Right forelimb (tissue), 1 donor: Measurements from ENCODE around the gene ALB.

Source experiments
- DNase-seq: peaks from one replicate; pipeline ENCODE4 v3.0.0-alpha.2; 2018

The ALB gene

DNA sequence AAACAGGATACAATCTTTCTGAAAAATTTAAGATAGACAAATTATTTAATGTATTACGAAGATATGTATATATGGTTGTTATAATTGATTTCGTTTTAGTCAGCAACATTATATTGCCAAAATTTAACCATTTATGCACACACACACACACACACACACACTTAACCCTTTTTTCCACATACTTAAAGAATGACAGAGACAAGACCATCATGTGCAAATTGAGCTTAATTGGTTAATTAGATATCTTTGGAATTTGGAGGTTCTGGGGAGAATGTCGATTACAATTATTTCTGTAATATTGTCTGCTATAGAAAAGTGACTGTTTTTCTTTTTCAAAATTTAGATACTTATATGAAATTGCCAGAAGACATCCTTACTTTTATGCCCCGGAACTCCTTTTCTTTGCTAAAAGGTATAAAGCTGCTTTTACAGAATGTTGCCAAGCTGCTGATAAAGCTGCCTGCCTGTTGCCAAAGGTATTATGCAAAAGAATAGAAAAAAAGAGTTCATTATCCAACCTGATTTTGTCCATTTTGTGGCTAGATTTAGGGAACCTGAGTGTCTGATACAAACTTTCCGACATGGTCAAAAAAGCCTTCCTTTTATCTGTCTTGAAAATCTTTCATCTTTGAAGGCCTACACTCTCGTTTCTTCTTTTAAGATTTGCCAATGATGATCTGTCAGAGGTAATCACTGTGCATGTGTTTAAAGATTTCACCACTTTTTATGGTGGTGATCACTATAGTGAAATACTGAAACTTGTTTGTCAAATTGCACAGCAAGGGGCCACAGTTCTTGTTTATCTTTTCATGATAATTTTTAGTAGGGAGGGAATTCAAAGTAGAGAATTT, 5.2 kb downstream of the ALB start:
- DNase-seq, result no peak

DNA sequence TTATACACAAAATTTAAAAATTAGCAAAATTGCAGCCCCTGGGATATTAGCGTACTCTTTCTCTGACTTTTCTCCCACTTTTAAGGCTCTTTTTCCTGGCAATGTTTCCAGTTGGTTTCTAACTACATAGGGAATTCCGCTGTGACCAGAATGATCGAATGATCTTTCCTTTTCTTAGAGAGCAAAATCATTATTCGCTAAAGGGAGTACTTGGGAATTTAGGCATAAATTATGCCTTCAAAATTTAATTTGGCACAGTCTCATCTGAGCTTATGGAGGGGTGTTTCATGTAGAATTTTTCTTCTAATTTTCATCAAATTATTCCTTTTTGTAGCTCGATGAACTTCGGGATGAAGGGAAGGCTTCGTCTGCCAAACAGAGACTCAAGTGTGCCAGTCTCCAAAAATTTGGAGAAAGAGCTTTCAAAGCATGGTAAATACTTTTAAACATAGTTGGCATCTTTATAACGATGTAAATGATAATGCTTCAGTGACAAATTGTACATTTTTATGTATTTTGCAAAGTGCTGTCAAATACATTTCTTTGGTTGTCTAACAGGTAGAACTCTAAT, 6.0 kb downstream of the ALB start:
- no peak for DNase-seq

DNA sequence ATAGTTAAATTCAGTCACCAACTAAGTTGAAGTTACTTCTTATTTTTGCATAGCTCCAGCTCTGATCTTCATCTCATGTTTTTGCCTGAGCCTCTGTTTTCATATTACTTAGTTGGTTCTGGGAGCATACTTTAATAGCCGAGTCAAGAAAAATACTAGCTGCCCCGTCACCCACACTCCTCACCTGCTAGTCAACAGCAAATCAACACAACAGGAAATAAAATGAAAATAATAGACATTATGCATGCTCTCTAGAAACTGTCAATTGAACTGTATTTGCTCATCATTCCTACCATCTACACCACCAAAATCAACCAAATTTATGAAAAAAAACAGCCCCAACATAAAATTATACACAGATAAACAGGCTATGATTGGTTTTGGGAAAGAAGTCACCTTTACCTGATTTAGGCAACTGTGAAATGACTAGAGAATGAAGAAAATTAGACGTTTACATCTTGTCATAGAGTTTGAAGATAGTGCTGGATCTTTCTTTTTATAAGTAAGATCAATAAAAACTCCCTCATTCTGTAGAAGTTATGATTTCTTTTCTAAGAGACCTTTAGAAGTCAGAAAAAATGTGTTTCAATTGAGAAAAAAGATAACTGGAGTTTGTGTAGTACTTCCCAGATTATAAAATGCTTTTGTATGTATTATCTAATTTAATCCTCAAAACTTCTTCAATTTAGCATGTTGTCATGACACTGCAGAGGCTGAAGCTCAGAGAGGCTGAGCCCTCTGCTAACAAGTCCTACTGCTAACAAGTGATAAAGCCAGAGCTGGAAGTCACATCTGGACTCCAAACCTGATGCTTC, 7.0 kb downstream of the ALB start:
- no peak for DNase-seq

DNA sequence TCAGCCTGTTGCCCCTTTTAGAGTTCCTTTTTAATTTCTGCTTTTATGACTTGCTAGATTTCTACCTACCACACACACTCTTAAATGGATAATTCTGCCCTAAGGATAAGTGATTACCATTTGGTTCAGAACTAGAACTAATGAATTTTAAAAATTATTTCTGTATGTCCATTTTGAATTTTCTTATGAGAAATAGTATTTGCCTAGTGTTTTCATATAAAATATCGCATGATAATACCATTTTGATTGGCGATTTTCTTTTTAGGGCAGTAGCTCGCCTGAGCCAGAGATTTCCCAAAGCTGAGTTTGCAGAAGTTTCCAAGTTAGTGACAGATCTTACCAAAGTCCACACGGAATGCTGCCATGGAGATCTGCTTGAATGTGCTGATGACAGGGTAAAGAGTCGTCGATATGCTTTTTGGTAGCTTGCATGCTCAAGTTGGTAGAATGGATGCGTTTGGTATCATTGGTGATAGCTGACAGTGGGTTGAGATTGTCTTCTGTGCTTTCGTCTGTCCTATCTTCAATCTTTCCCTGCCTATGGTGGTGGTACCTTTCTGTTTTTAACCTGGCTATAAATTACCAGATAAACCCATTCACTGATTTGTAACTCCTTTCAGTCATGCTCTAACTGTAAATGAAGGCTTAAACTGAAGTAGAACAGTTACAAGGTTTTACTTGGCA, 7.8 kb downstream of the ALB start:
- no peak for DNase-seq

DNA sequence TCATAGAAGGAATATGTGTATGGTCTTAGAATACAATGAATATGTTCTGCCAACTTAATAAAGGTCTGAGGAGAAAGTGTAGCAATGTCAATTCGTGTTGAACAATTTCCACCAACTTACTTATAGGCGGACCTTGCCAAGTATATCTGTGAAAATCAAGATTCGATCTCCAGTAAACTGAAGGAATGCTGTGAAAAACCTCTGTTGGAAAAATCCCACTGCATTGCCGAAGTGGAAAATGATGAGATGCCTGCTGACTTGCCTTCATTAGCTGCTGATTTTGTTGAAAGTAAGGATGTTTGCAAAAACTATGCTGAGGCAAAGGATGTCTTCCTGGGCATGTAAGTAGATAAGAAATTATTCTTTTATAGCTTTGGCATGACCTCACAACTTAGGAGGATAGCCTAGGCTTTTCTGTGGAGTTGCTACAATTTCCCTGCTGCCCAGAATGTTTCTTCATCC, 9.2 kb downstream of the ALB start:
- DNase-seq, result no peak

DNA sequence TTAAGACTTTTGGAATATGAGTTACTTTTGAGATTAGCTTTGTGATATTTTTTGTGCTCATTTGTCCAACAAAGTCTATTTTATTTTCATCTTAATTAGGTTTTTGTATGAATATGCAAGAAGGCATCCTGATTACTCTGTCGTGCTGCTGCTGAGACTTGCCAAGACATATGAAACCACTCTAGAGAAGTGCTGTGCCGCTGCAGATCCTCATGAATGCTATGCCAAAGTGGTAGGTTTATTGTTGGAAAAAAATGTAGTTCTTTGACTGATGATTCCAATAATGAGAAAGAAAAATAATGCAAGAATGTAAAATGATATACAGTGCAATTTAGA, 10.8 kb downstream of the ALB start:
- no peak for DNase-seq

DNA sequence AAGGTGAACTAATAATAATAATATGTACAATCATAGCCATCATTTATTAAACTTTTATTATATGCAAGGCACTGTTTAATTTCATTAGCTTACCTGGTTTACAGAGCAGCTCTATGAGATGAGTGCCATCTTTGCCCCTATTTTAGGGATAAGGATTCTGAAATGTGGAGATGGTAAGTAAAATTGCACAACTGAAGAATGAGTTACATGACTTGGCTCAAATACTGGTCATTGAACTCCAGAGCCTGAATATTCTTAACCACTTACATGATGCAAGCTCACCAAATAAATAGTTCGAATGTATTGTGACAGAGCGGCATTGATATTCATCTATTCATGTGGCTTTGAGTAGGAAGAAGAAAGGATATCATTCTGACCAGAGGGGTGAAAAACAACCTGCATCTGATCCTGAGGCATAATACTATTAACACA, 11.7 kb downstream of the ALB start:
- no peak for DNase-seq

DNA sequence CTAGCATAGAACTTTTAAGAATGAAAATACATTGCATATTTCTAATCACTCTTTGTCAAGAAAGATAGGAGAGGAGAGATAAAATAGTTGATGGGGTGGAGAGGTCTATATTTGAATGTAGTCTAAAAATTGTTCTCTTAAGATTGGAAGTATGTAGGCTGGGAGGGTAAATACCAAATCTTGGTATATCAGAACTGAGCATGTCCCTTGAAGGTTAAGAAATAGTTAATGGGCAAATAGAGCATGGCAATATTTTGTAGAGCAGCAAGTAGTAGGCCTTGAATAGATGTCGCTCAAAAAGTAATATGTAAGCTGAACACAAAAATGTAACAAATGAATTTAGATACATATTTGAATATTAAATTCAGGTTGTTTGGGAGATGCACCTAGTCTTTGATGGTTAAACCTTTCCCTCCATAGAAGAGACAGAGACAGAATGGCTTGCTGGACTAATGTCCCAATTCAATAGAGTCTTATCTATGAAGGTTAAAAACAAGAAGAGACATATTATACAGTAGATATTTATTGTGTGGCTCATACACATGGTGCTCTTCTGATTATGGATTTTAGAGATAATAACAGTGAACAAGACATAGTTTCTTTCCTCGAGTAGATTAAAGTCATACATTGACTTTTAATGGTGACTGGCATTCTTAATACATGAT, 12.5 kb downstream of the ALB start:
- no peak for DNase-seq

DNA sequence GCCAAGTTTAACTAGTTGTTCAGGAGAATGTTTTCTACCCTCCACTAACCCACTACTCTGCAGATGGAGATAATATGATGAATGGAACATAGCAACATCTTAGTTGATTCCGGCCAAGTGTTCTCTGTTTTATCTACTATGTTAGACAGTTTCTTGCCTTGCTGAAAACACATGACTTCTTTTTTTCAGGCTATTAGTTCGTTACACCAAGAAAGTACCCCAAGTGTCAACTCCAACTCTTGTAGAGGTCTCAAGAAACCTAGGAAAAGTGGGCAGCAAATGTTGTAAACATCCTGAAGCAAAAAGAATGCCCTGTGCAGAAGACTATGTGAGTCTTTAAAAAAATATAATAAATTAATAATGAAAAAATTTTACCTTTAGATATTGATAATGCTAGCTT, 13.3 kb downstream of the ALB start:
- DNase-seq, result no peak

DNA sequence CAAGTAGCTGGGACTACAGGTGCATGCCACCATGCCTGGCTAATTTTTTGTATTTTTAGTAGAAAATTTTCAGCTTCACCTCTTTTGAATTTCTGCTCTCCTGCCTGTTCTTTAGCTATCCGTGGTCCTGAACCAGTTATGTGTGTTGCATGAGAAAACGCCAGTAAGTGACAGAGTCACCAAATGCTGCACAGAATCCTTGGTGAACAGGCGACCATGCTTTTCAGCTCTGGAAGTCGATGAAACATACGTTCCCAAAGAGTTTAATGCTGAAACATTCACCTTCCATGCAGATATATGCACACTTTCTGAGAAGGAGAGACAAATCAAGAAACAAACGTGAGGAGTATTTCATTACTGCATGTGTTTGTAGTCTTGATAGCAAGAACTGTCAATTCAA, 13.9 kb downstream of the ALB start:
- DNase-seq, result no peak

DNA sequence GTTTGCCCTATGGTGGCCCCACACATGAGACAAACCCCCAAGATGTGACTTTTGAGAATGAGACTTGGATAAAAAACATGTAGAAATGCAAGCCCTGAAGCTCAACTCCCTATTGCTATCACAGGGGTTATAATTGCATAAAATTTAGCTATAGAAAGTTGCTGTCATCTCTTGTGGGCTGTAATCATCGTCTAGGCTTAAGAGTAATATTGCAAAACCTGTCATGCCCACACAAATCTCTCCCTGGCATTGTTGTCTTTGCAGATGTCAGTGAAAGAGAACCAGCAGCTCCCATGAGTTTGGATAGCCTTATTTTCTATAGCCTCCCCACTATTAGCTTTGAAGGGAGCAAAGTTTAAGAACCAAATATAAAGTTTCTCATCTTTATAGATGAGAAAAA, 14.6 kb downstream of the ALB start:
- no peak for DNase-seq

DNA sequence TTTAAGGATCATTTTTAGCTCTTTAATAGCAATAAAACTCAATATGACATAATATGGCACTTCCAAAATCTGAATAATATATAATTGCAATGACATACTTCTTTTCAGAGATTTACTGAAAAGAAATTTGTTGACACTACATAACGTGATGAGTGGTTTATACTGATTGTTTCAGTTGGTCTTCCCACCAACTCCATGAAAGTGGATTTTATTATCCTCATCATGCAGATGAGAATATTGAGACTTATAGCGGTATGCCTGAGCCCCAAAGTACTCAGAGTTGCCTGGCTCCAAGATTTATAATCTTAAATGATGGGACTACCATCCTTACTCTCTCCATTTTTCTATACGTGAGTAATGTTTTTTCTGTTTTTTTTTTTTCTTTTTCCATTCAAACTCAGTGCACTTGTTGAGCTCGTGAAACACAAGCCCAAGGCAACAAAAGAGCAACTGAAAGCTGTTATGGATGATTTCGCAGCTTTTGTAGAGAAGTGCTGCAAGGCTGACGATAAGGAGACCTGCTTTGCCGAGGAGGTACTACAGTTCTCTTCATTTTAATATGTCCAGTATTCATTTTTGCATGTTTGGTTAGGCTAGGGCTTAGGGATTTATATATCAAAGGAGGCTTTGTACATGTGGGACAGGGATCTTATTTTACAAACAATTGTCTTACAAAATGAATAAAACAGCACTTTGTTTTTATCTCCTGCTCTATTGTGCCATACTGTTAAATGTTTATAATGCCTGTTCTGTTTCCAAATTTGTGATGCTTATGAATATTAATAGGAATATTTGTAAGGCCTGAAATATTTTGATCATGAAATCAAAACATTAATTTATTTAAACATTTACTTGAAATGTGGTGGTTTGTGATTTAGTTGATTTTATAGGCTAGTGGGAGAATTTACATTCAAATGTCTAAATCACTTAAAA, 15.3 kb downstream of the ALB start:
- DNase-seq, result no peak

DNA sequence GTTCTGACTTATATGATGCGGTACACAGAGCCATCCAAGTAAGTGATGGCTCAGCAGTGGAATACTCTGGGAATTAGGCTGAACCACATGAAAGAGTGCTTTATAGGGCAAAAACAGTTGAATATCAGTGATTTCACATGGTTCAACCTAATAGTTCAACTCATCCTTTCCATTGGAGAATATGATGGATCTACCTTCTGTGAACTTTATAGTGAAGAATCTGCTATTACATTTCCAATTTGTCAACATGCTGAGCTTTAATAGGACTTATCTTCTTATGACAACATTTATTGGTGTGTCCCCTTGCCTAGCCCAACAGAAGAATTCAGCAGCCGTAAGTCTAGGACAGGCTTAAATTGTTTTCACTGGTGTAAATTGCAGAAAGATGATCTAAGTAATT, 16.5 kb downstream of the ALB start:
- DNase-seq, result no peak

DNA sequence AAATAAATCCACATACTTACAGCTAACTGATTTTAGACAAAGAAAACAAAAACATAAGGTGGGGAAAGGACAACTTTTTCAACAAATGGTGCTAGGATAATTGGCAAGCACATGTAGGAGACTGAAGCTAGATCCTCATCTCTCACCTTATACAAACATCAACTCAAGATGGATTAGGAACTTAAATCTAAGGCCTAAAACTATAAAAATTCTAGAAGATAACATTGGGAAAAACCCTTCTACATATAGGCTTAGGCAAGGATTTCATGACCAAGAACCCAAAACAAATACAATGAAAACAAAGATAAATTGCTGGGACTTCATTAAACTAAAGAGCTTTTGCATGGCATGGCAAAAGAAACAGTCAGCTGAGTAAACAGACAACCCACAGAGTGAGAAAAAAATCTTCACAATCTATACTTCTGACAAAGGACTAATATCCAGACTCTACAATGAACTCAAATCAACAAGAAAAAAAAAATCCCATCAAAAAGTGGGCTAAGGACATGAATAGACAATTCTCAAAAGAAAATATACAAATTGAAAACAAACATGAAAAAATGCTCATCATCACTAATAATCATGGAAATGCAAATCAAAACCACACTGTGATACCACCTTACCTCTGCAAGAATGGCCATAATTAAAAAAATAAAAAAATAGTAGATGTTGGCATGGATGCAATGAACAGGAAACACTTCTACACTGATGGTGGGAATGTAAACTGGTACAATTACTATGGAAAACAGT, 17.8 kb downstream of the ALB start:
- no peak for DNase-seq

DNA sequence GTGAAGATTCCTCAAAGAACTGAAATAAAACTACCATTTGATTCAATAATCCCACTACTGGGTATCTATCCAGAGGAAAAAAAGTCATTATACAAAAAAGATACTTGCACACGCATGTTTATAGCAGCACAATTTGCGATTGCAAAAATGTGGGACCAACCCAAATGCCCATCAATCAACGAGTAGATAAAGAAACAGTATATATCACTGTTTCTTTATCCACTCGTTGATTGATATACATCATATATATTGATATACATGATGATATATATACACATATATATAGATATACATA, 18.3 kb downstream of the ALB start:
- no peak for DNase-seq

DNA sequence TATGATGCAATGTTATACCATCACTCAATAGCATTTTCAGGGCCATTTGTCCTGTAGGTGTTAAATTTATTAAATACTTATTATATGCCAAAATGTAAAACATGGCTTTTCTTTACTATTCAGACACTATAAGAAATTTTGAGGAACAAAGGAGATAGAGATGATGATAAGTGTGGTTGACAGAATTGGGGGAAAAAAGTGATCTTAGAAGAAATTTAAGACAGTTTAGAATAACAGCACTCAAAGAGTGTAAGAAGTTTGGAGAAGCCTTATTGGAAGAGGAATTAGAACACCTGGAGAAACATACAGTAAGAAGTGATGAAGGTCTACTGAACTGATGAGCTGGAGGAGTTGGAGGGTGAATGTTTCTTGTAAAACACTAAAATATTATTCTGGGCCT, 19.1 kb downstream of the ALB start:
- no peak for DNase-seq

DNA sequence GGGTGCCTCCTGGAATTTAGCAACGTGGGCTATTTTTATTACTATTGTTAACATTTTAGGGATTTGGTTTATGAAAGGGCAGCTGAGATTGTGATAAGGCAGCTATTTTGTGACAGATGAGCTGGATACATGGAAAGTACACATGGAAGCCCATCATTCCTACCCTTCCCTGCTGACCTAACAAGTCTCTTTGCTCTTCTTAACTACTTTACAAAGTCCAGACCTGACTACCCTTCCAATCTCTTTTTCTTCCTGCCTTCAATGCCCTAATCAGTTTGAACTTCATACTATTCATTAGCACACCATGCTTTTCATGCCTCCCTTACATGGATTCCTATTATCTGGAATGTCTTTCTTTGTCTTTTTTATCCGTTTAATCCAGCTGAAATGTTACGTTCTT, 22.6 kb downstream of the ALB start:
- DNase-seq, result no peak

DNA sequence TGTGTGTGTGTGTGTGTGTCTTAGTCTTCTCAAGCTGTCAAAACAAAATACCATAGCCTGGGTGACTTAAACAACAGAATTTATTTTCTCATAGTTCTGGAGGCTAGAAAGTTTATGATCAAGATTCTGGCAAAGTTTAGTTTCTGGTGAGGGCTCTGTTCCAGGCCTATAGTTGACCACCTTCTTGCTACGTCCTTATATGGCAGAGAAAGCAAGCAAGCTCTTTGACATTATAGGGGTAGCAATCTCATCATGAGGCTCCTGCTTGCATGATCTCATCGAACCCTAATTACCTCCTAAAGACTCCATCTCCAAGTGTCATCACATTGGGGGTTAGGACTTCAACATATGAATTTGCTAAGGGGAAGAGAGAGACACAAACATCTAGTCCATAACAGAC, 25.0 kb downstream of the ALB start:
- DNase-seq, result no peak

DNA sequence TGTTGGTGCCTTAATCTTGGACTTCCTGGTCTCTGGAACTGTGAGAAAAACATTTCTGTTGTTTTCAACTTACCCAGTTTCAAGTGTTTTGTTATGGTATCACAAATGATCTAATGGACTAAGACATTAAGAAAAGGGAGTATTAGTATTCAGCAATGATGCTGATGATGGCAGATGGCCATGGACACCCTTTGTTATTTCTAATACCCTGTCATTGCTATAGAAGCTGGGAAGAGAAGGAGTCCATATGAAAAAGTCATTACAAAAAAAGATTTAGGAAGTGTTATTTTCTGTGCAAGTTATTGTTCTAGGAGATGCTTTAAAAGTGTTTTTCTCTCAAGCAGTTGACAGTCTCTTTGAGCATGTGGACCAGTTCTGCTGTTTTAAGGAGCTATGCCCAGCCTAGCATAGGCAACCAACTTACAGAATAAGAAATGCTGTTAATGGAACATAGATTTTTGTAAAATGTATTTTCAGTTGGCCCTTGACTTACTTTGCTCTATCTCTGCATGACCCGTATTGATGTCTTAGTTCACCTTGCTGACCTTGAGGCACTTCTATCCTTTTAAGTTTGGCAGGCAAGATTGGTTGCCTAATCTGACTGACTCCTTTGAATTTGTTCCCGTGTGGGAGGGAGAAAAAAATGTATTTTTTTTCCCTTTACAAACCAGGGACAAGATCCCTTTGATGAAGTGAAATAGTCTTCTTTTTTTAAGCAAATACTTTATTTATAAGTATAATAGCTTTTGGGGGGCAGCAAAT, 25.9 kb downstream of the ALB start:
- DNase-seq, result no peak

DNA sequence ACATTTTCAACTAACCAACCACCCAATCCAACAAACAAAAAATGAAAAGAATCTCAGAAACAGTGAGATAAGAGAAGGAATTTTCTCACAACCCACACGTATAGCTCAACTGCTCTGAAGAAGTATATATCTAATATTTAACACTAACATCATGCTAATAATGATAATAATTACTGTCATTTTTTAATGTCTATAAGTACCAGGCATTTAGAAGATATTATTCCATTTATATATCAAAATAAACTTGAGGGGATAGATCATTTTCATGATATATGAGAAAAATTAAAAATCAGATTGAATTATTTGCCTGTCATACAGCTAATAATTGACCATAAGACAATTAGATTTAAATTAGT, 27.7 kb downstream of the ALB start:
- no peak for DNase-seq
